Stimulated activated naive CD8-positive, alpha-beta T cell treated with anti-CD3 and anti-CD28 coated beads, Interleukin-15, amount 100 ng/mL, for 72 hours (primary cell): ENCODE measurements around the gene HNRNPA0.

Experiments used
- ATAC-seq: fragments of 150-1000 bp; cut with Tn5 transposase; 2 replicates; pipeline ENCODE4 v1.10.0; 2021; ENCODE audit warnings: mild to moderate bottlenecking, moderate library complexity
- DNase-seq, 2 donors: peaks; one replicate each; pipeline ENCODE4 v3.0.0; 2021 to 2022
- H3K27ac Mint-ChIP-seq, 2 donors: one replicate each; pipeline ENCODE4 v1.8.0; 2022; ENCODE audit warnings: mild to moderate bottlenecking in 2 of 2, mixed read lengths in 2 of 2, moderate library complexity in 2 of 2
- H3K27me3 Mint-ChIP-seq: one replicate; pipeline ENCODE4 v1.8.0; 2022; ENCODE audit warnings: mixed read lengths
- H3K4me1 Mint-ChIP-seq: one replicate; pipeline ENCODE4 v1.8.0; 2022; ENCODE audit warnings: mild to moderate bottlenecking, mixed read lengths
- H3K4me3 Mint-ChIP-seq, 2 donors: one replicate each; pipeline ENCODE4 v1.8.0; 2022; ENCODE audit warnings: mild to moderate bottlenecking in 2 of 2, mixed read lengths in 2 of 2, moderate library complexity in 1 of 2
- H3K9me3 Mint-ChIP-seq, 2 donors: one replicate each; pipeline ENCODE4 v1.8.0; 2022; ENCODE audit warnings: mixed read lengths in 2 of 2

The HNRNPA0 gene

DNA sequence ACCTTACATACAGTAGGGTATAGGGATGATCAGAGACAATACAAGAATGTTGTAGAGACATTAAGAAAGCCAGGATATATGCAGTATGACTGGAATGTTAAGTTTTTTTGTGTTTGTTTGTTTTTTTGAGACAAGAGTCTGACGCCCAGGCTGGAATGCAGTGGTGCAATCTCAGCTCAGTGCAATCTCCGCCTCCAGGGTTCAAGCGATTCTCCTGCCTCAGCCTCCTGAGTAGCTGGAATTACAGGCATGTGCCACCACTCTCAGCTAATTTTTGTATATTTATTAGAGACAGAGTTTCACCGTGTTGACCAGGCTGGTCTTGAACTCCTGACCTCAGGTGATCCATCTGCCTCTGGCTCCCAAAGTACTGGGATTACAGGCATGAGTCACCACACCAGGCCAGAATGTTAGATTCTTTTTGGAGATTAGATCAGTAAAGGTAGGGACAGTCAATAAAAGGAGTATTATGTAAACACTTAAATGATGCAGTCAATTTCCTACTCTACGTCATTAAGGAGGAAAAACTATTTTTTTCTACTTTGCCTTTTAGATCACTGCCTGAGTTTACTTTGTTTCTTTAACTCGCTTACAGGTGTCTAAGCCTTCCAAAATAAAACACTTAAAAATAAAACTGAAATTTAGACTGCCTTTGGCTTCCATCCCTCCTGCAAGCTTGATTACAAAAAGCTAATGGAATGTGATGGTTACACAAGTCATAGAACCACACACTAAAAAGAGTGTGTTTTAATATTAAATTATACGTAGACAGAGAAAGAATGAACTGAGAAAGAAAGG lies 6.8 kb upstream of the HNRNPA0 start:
- Mint-ChIP-seq H3K27me3 (no peaks in the 10 kb centered on the region), H3K4me3 (no peak overlapping the region), H3K9me3 (no peaks in the 10 kb centered on the region), H3K27ac (no peak overlapping the region), H3K4me1 (no peaks in the 10 kb centered on the region)
- ATAC-seq (no peak), DNase-seq (no peak)

DNA sequence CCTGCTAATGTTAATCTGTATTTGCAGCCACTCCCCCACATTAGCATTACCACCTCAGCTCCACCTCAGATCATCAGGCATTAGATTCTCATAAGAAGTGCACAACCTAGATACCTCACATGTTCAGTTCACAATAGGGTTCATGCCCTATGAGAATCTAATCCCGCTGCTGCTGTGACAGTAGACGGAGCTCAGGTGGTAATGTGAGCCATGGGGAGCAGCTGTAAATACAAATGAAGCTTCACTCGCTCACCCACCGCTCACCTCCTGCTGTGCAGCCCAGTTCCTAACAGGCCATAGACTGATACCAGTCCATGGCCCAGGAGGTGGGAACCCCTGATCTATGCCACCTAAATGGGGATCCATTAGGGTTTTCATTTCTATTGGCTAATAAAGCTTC lies 6.1 kb upstream of the HNRNPA0 start:
- Mint-ChIP-seq H3K27ac (no peak overlapping the region), H3K9me3 (no peaks in the 10 kb centered on the region), H3K4me1 (peaks cover 1% of the 10 kb centered on the region), H3K4me3 (no peak overlapping the region), H3K27me3 (no peaks in the 10 kb centered on the region)
- DNase-seq (no peak), ATAC-seq (no peak)

DNA sequence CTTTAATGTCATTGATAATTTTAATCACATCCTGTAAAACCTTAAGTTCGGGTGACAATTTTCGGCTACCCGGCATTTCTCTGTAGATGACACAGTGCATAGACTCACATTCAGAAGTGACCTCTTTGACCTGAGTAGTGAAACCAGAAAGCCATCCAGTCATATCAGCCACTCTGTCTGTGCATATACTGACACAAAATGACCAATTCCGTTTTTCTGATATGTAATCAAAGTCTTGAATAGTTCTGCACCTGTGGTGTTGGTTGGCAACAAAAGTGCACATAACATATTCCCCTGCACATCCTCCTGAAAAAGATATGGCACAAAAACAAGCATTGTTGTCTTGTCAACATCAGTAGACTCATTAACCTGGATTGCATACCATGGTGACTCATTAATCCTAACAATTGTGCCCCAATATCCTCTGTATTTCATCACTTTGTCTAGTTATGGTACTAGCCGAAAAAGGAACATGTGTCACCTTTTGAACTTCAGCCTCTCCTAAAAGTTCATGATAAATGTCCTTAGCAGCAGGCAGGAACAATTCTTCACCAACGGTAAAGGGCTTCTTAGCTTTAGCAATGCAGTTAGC lies 4.6 kb upstream of the HNRNPA0 start:
- Mint-ChIP-seq H3K27me3 (no peaks in the 10 kb centered on the region), H3K9me3 (no peaks in the 10 kb centered on the region), H3K4me3 (no peak overlapping the region), H3K4me1 (peaks cover 6% of the 10 kb centered on the region), H3K27ac (no peak overlapping the region)
- no peak for DNase-seq
- ATAC-seq = no peak

DNA sequence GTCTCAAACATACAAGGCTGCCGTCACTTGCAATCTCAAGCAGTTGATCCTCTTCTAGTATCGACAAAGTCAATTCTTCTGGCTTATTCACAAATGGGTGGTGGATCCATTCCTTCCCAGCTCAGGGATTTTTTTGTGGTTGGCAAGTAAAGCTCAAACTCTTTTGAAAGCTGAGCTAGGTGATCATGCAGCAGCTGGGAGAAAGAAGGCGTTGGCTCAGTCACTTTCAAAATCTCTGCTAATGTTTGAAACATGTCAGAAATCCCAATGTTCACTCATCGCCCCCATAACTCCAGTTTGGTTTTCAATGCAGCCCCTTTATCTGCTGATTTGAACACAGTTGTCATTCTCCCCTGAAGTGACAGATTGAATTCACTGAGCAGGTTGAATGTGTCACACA lies 4.0 kb upstream of the HNRNPA0 start:
- ATAC-seq (no peak), DNase-seq (no peak)

DNA sequence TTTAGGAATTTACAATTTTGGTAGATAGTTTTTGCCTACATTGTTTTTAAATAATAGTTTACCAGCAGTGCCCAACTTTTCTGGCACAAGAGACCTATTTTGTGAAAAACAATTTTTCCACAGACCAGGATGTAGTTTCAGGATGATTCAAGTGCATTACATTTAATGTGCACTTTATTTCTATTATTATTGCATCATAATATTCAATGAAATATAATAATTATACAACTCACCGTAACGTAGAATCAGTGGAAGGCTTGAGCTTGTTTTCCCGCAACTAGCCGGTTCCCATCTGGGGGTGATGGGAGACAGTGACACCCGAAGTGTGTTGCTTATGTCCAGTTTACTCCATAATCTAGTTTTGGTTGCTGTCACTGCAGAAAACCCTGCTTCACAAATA lies 3.5 kb upstream of the HNRNPA0 start:
- Mint-ChIP-seq H3K4me1 (peaks cover 6% of the 10 kb centered on the region), H3K27me3 (no peaks in the 10 kb centered on the region), H3K4me3 (no peak overlapping the region), H3K27ac (no peak overlapping the region), H3K9me3 (no peaks in the 10 kb centered on the region)
- no peak for DNase-seq
- ATAC-seq = no peak

More for the DNA sequence above, 4.0 kb upstream of the HNRNPA0 start:
- no peak overlapping the region for H3K4me3 Mint-ChIP-seq
- peaks cover 6% of the 10 kb centered on the region for H3K4me1 Mint-ChIP-seq
- no peaks in the 10 kb centered on the region for H3K27me3 Mint-ChIP-seq
- no peaks in the 10 kb centered on the region for H3K9me3 Mint-ChIP-seq
- H3K27ac Mint-ChIP-seq = no peak overlapping the region

DNA sequence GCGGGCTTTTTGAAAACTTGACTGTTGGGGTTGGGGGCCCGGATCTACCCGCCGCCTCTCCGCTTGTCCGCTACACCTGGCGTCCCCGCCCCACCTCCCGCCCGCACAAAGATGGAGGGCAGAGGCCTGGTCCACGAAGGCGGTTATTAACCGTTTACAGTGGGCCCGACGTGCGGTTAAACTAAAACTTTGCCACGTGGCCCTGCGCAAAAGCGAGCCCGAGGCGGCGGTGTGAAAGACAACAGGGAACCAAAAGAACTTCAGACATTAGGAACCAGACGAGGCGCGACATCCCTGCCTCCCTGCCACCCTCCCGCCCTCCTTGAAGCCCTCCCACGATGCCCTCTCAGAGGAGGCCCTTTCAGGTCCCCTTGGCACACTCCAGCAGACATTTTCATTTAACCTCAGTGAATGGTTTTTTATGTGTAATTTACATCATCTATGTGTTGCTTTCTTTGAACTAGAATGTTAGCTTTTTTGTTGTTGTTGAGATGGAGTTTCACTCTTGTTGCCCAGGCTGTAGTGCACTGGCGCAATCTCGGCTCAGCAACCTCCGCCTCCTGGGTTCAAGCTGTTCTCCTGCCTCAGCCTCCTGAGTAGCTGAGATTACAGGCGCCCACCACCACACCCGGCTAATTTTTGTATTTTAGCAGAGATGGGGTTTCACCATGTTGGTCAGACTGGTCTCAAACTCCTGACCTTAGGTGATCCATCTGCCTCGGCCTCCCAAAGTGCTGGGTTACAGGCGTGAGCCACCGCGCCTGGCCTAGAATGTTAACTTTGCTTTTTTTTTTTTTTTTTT lies 999 bp upstream of the HNRNPA0 start:
- ATAC-seq (no peak), DNase-seq (no peak)
- peaks cover 13% of the 10 kb centered on the region for H3K4me1 Mint-ChIP-seq
- H3K4me3 Mint-ChIP-seq = peak overlapping the region; percentile 94 to 97
- H3K27me3 Mint-ChIP-seq = no peaks in the 10 kb centered on the region
- peak overlapping the region; percentile 99 to 100 for H3K27ac Mint-ChIP-seq
- H3K9me3 Mint-ChIP-seq = no peaks in the 10 kb centered on the region

DNA sequence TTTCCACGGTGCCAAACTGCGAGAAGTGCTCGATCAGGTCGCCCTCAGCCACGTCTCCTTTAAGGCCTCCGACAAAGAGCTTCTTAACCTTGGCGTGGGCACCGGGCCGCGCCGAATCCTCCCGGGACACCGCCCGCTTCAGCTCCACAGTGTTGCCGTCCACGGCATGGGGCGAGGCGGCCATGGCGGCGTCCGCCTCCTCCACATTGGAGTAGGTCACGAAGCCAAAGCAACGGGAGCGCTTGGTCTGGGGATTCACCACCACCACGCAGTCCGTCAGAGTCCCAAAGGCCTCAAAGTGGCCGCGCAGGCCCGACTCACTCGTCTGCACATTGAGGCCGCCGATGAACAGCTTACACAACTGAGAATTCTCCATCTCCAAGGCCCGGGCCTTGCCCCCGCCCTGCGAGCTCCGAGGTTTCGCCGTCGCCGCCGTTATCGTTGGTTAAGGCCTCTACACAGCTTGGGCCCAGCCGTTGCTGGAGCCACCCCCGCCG lies 424 bp downstream of the HNRNPA0 start:
- DNase-seq (no peak), ATAC-seq (peak; percentile 11)
- H3K4me1 Mint-ChIP-seq = peaks cover 13% of the 10 kb centered on the region
- H3K9me3 Mint-ChIP-seq = no peaks in the 10 kb centered on the region
- no peaks in the 10 kb centered on the region for H3K27me3 Mint-ChIP-seq
- peak overlapping the region; percentile 94 to 97 for H3K4me3 Mint-ChIP-seq
- peak overlapping the region; percentile 99 to 100 for H3K27ac Mint-ChIP-seq

DNA sequence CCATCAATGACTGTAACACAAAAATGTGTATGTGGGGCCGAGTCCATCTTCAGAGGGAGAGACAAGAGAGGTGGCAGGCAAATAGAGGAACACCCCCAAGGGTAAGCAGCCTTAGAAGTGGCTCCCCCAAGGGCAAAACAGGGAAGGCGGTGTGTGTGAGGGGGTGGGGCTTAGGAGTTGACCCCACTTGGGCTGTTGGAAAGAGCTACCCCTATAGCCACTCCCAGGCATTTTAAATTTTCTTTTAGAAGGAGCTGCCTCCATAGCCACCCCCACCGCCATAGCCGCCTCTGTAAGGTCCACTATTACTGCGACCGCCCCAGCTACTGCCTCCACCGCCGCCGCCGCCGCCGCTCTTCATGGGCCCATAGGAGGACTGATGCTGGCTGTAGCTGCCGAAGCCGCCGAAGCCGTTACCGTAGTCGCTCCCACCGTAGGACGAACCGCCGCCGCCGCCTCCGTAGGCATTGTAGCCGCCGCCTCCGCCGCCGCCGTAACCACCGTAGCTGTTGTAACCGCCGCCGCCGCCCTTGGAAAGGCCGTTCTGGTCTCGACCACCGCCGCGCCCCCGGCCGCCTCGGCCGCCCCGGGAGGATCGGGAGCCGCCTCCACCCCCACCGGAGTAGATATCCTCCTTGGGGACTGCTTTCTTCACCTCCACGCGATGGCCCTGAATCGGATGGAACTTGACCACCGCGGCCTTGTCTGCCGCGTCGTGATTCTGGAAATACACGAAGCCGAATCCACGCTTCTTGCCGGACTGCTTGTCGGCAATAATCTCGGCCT lies 1.1 kb downstream of the HNRNPA0 start:
- Mint-ChIP-seq H3K9me3 (no peaks in the 10 kb centered on the region), H3K4me1 (peaks cover 13% of the 10 kb centered on the region), H3K27ac (peak overlapping the region; percentile 99 to 100), H3K27me3 (no peaks in the 10 kb centered on the region), H3K4me3 (peak overlapping the region; percentile 94 to 97)
- ATAC-seq = no peak
- DNase-seq = peak; percentile 44 to 54

DNA sequence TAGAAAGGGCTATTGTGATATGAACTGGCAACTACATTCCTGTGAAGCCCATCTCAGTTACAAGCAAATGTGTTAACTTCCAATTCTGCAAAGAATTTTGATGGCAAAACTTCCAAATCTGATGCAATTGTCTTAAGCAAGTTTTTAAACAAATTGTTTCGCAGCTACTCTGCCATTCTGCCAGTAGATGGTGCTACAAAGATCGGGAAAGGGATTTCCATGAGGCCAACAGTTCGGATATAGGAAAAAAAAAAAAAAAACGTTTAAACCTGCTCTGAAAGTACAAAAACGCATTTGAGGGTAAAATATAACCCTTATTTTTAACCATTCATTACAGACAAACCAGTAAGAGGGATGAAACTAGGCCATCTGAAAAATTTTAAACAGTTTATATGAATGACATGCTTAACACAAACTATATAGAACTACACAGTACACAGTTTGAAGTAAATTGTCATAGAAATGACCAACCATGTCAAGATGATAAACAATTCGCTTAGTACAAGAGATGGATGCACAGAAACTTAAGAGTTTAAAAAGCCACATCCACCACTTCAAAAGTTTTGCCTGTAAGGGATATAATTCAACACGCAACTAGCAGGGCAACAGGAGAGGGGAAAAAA lies 2.2 kb downstream of the HNRNPA0 start:
- no peak for DNase-seq
- H3K27ac Mint-ChIP-seq = peak overlapping the region; percentile 29 to 93

DNA sequence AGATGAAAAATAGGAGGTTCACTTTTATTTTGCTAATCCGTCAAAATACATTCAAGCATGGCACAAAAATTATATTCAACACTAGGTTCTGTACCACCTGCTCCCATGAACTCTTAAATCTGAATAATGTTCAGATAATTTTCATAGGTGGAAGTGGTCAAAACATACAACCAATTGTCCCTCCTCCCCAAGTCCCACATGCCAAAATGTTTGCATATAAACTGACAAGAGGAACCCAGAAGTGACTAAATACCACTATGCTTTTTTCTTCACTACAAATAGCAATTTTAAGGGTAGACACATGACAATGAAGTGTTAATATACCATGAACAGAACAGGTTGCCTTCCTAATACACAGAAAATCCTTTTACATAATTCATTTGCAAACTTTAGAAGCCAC lies 3.7 kb downstream of the HNRNPA0 start:
- peak overlapping the region; percentile 56 to 94 for H3K4me3 Mint-ChIP-seq
- H3K4me1 Mint-ChIP-seq = peaks cover 13% of the 10 kb centered on the region
- DNase-seq (no peak), ATAC-seq (no peak)
- H3K27ac Mint-ChIP-seq = no peak overlapping the region
- no peaks in the 10 kb centered on the region for H3K9me3 Mint-ChIP-seq
- no peaks in the 10 kb centered on the region for H3K27me3 Mint-ChIP-seq

More for the DNA sequence above, 2.2 kb downstream of the HNRNPA0 start:
- H3K27me3 Mint-ChIP-seq = no peaks in the 10 kb centered on the region
- H3K4me1 Mint-ChIP-seq = peaks cover 13% of the 10 kb centered on the region
- ATAC-seq = no peak
- no peaks in the 10 kb centered on the region for H3K9me3 Mint-ChIP-seq
- peak overlapping the region; percentile 94 to 97 for H3K4me3 Mint-ChIP-seq

DNA sequence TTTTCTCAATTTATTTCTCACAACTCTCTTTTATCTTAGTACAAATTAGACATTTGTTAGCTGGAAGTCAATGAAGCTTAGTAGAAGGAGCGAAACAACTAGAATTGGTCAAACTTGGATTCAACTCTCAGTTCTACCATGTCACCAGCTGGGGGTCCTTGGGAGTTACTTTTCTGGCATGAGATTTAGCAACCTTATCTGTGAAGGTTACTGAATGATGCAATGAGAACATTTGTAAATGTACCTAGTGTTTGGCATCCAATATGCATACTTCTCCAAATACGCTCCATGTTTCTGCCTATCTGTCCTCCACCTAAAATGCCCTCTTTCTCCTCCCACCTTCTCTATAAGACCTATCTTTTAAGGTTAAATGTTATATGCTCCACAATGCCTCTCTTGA lies 6.3 kb downstream of the HNRNPA0 start:
- no peak for ATAC-seq
- no peaks in the 10 kb centered on the region for H3K9me3 Mint-ChIP-seq
- no peak overlapping the region for H3K4me3 Mint-ChIP-seq
- H3K27me3 Mint-ChIP-seq = no peaks in the 10 kb centered on the region
- peaks cover 7% of the 10 kb centered on the region for H3K4me1 Mint-ChIP-seq
- no peak for DNase-seq
- H3K27ac Mint-ChIP-seq = no peak overlapping the region

DNA sequence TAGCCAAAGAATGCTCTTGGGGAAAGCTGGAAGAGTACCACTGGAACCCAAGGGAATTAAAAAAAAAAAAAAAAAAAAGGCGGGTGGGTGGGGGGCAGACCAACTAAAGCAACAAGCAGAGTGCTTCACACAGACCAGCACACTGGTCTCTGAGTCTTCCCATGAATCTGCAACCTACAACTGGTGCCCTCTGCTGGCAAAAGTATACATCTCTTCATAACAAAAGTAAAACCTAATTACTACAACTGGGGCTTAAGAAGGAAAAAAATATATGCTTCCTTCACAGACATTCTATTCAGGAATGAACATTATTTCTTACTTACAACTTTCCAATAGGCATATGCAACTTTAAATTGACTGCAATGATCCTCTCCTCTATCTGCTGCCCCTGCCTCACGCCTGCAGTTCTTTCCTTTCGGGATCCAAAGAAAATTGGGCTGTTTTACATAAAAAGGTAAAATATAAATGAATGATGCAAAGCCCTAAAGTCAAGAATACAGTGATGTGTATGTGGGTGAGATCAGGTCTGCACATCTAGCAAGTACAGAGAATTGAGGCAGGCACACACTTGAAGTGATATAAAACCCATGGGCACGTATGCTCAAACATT lies 11.0 kb downstream of the HNRNPA0 start:
- Mint-ChIP-seq H3K9me3 (peaks cover under 1 to 12% of the 10 kb centered on the region in 2 donors), H3K4me3 (no peak overlapping the region), H3K27me3 (no peaks in the 10 kb centered on the region), H3K4me1 (peaks cover 9% of the 10 kb centered on the region), H3K27ac (no peak overlapping the region)
- DNase-seq (peak; percentile 45 to 50), ATAC-seq (peak; percentile 77)

DNA sequence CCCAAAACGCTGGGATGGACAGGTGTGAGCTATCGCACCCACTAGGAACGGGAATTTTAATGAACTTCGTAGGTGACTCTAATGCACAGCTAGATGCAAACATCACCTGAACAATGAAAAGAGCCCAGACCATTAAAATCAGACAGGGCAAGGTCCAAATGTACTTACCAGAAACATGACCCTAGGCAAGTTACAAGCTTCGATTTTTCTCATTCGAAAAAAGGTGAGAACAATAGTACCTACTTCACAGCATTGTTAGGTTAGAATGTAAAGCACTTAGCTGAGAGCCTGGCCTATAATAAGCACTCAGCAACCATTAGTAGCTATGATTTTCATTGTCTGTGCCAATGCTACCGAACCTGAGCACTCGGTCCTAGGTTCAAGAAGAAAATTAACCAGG lies 12.4 kb downstream of the HNRNPA0 start:
- Mint-ChIP-seq H3K4me1 (peaks cover 9% of the 10 kb centered on the region), H3K27me3 (no peaks in the 10 kb centered on the region), H3K9me3 (peaks cover 7 to 12% of the 10 kb centered on the region in 2 donors), H3K27ac (no peak overlapping the region), H3K4me3 (no peak overlapping the region)
- ATAC-seq = no peak
- DNase-seq = no peak

DNA sequence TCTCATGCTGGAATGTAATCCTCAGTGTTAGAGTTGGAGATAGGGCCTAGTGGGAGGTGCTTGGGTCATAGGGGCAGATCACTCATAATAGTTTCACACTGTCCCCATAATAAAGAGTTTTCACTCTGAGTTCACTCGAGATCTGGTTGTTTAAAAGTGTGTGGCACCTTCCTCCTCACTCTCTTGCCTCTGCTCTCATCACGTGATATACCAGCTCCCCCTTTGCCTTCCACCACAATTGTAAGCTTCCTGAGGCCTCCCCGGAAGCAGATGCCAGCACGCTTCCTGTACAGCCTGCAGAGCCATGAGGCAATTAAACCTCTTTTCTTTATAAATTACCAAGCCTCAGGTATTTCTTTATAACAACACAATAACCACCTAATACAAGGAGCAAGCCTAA lies 14.4 kb downstream of the HNRNPA0 start:
- H3K4me1 Mint-ChIP-seq = peaks cover 9% of the 10 kb centered on the region
- H3K9me3 Mint-ChIP-seq = peaks cover 7 to 12% of the 10 kb centered on the region in 2 donors
- no peaks in the 10 kb centered on the region for H3K27me3 Mint-ChIP-seq
- no peak overlapping the region for H3K4me3 Mint-ChIP-seq
- peak overlapping the region in 1 of 2 donors; percentile 14 for H3K27ac Mint-ChIP-seq
- ATAC-seq = no peak
- DNase-seq = no peak
